Right lobe of liver (tissue), 4 donors: Measurements from ENCODE around the gene FLNB.

Experiments used
- POLR2A ChIP-seq: fragments of 450-650 bp; IDR thresholded peaks from one replicate; pipeline ENCODE4 v1.6.1; 2017; ENCODE audit warnings: antibody characterized with exemption, mild to moderate bottlenecking
- TF ChIP-seq, protein P1 (sequence below), 4 donors: fragments of 200-600 bp in 3 of 4; fragments of 450-650 bp in 1 of 4; IDR thresholded peaks; one replicate each; pipeline versions ENCODE4 v1.5.1 to v1.8.0; 2016 to 2022; ENCODE audit warnings: antibody characterized with exemption in 4 of 4, mild to moderate bottlenecking in 2 of 4
- donor health status: DM: no; HTN: no; CAD: no.
- donor health status: DM: no; HTN: no; CAD: no.
- donor health status: DM: no; HTN: yes; CAD: no.

DNA sequence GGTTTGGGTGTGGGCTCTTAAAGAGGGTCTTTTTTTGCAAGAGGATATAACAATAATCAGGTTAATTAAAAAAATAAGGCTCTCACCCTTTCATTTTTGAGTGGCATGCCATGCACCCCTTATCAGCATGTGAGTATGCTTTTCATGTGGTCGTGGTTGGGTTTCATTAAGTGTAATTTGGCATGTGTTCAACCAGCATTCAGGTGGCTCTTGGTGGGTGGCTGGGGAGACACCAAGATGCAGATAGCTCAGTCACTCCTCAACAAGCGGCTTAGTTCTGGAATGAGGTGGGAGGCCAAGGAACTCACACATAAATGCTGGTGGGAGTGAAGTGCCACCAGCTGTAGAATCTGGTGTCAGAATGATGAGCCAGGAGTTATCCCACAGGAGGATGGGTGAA, 66.8 kb downstream of the FLNB start:
- TF ChIP-seq, protein P1, sequence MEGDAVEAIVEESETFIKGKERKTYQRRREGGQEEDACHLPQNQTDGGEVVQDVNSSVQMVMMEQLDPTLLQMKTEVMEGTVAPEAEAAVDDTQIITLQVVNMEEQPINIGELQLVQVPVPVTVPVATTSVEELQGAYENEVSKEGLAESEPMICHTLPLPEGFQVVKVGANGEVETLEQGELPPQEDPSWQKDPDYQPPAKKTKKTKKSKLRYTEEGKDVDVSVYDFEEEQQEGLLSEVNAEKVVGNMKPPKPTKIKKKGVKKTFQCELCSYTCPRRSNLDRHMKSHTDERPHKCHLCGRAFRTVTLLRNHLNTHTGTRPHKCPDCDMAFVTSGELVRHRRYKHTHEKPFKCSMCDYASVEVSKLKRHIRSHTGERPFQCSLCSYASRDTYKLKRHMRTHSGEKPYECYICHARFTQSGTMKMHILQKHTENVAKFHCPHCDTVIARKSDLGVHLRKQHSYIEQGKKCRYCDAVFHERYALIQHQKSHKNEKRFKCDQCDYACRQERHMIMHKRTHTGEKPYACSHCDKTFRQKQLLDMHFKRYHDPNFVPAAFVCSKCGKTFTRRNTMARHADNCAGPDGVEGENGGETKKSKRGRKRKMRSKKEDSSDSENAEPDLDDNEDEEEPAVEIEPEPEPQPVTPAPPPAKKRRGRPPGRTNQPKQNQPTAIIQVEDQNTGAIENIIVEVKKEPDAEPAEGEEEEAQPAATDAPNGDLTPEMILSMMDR (IDR thresholded peaks at IDR 0.05) = no peak
- no peak for TF ChIP-seq POLR2A
